Right atrium auricular region (tissue), 2 donors: ENCODE data around the gene CD74. TPM values are rescaled to one million over a fixed set of nuclear protein-coding genes. Genes with fewer than 3 reads are reported as not detected.

Experiments
- DNase-seq: peaks from one replicate; pipeline ENCODE4 v3.0.0-alpha.2; 2019; ENCODE audit warnings: low spot score
- H3K27ac ChIP-seq, 2 donors: fragments of 200-600 bp; sonication (generic); 1 replicate in 1 of 2; 2 replicates in 1 of 2; pipeline ENCODE4 v1.5.1; 2016 to 2019
- H3K27me3 ChIP-seq, 2 donors: fragments of 200-600 bp; sonication (generic); one replicate each; pipeline versions ENCODE4 v1.5.1 to v1.6.0; 2017 to 2019
- H3K36me3 ChIP-seq: fragments of 200-600 bp; sonication (generic); one replicate; pipeline ENCODE4 v1.5.1; 2016
- H3K4me1 ChIP-seq, 2 donors: fragments of 200-600 bp; sonication (generic); one replicate each; pipeline versions ENCODE4 v1.5.1 to v1.6.0; 2017 to 2019
- H3K4me3 ChIP-seq, 2 donors: fragments of 200-600 bp; sonication (generic); 1 replicate in 1 of 2; 2 replicates in 1 of 2; pipeline ENCODE4 v1.5.1; 2017 to 2019; ENCODE audit warnings: mild to moderate bottlenecking in 1 of 2, moderate library complexity in 1 of 2
- H3K9me3 ChIP-seq, 2 donors: fragments of 200-600 bp; sonication (generic); one replicate each; pipeline ENCODE4 v1.5.1; 2019
- CTCF ChIP-seq, 2 donors: fragments of 200-600 bp; sonication (generic); IDR thresholded peaks; one replicate each; pipeline ENCODE4 v1.5.1; 2019; ENCODE audit warnings: antibody characterized with exemption in 2 of 2
- total RNA-seq, 2 donors: library from RNA; depleted of rRNA; stranded (reverse); fragments of >200 nt; gene quantifications; one replicate each; pipeline ENCODE4 v1.1.0, GENCODE V29; 2016

Gene CD74
- total RNA-seq, 2 donors from 2014 or later, result 268 to 424 TPM

DNA sequence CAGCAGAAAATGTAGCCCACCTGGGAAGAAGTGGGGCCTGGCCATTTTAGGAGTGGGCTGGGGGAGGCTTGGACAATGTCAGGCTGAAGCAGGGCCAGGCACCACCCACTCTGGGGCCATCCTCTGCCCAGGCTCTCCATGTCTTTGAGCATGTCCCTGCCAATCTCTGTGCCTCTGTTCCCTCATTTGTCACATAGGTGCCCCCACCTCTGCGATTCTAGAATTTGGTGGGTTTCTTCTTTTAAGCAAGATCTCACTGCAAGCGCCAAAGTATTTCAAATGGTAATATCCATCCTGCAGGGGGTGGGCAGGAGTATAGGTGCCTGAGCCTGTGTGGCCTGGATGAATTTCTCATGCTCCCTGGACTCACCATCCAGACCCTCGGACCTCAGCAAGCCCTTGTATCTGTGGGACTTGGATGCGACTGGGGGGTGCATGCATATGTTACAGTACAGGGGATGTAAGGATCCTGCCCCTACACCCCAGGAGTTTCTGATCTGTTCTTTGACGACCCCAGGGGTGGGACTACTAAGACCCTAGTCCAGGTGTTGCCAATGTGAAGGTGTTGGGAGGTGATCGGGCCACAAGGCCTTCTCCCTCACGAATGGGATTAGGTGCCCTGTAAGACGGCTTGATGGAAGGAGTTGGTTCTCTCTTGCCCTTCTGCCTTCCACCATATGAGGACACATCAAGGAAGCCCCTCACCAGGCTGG, 4.3 kb downstream of the CD74 start:
- H3K4me3 ChIP-seq, result no peak overlapping the region
- TF ChIP-seq CTCF (IDR thresholded peaks at IDR 0.05), result no peak
- no peaks in the 10 kb centered on the region for H3K9me3 ChIP-seq
- H3K4me1 ChIP-seq, result peaks cover 0 to 37% of the 10 kb centered on the region in 2 donors
- no peaks in the 10 kb centered on the region for H3K27me3 ChIP-seq
- H3K27ac ChIP-seq, result peak overlapping the region in 1 of 2 donors; percentile 84
- H3K36me3 ChIP-seq, result no peaks in the 10 kb centered on the region
- DNase-seq, result no peak

DNA sequence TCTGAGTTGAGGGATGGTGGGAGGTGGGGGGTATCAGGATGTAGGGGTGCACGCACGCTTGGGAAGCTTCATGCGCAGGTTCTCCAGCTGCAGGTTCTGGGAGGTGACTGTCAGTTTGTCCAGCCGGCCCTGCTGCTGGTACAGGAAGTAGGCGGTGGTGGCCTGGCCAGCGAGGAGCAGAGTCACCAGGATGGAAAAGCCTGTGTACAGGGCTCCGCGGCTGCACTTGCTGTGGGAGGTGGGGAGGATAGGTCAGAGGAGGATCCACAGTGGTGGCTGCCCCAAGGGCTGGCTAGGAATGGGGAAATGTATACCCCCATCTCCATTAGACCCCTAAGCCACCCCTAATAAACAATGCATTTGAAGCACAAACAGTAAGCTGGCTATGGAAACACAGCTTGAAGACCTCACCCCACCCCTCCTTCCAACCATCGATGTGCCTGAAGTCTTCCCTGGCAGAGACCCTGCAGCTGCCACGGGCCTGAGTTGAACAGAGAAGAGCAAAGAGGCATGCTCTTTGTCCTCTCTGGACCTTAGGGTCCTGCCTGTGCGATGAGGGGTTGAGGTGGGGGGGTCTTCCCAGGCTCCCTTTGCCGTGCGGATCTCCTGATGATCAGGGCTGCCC, 5.5 kb downstream of the CD74 start:
- Histone ChIP-seq H3K4me1 (peaks cover 0 to 26% of the 10 kb centered on the region in 2 donors), H3K4me3 (no peak overlapping the region)

GRCh38 chr5:150406723-150407095, 6.0 kb downstream of the CD74 start:
- Histone ChIP-seq H3K36me3 (peaks cover 8% of the 10 kb centered on the region), H3K4me1 (peaks cover 0 to 26% of the 10 kb centered on the region in 2 donors)
- no peak for DNase-seq

More for the DNA sequence above, 5.5 kb downstream of the CD74 start:
- no peak for TF ChIP-seq CTCF (IDR thresholded peaks at IDR 0.05)
- Histone ChIP-seq H3K36me3 (peaks cover 4% of the 10 kb centered on the region), H3K27ac (no peak overlapping the region), H3K27me3 (no peaks in the 10 kb centered on the region), H3K9me3 (no peaks in the 10 kb centered on the region)
- no peak for DNase-seq

DNA sequence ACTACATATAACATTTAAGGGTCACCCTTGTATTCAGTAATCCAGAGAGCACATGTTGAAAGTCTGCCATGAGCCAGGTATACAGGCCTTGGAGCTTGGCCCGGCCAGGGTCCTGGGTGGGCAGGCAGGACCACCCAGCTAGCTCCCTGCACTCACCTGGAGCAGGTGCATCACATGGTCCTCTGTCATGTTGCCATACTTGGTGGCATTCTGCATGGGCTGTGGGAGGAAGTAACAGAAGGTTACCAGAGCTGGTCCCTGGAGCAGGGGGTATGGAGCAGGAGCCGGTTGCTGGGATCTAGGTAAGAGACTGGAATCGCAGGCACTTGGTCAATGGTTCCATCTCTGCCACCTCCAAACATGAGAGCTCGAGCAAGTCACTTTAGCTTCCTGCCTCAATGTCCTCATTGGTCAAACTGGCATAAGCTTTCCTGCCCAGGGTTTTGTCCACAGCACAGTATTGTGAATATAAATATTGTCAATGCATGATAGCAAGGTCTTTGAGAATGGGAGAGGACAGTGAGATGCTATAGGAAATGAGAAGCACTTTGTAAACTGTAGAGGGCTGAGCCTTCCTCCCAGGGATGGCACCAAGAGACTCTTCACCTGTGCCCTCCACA, 6.5 kb downstream of the CD74 start:
- Histone ChIP-seq H3K4me1 (peaks cover 0 to 31% of the 10 kb centered on the region in 2 donors), H3K27me3 (no peaks in the 10 kb centered on the region), H3K9me3 (no peaks in the 10 kb centered on the region), H3K4me3 (no peak overlapping the region), H3K27ac (no peak overlapping the region), H3K36me3 (peaks cover 9% of the 10 kb centered on the region)
- no peak for TF ChIP-seq CTCF (IDR thresholded peaks at IDR 0.05)
- DNase-seq, result no peak

More at GRCh38 chr5:150406723-150407095, 6.0 kb downstream of the CD74 start:
- Histone ChIP-seq H3K27ac (no peak overlapping the region), H3K9me3 (no peaks in the 10 kb centered on the region), H3K4me3 (no peak overlapping the region), H3K27me3 (no peaks in the 10 kb centered on the region)
- no peak for TF ChIP-seq CTCF (IDR thresholded peaks at IDR 0.05)

DNA sequence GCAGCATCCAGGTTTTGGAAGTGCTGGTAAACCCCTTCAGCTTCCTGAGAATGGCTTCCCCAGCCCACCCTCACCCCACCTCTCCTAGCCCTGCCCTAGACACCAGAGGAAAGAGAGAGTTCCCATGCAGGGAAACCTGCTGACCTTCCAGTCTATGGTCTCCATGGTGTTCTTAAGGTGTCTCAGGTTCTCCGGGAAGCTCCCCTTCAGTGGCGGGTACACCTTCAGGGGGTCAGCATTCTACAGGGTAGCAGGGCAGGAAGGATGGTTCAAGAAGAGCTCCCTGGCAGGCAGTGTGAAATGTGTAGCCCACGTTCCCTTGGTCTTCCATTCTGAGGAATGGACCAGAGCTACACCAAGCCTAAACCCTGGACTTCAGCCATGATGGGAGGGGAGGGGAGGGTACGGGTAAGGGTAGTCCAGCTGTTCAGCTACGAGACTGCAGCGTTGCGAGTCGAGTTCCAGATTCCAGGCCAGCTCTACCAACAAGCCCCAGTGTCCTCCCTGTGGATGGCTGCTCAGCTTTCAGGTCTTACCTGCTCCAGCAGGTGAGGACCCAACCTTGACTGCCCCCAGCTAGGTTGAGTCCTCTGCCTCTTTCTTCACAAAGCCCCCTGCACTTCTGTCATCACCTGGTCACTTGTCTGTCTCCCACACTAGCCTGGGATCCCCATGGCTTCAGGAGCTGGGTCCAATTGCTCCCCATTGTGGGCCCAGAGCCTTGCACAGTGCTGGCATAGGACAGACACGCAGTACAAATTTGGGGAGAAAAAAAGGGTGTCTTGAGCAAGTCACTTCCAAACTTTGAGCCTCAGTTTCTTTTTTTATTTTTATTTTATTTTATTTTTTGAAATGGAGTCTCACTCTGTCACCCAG, 7.5 kb downstream of the CD74 start:
- no peak for DNase-seq
- Histone ChIP-seq H3K4me3 (no peak overlapping the region), H3K9me3 (no peaks in the 10 kb centered on the region), H3K36me3 (peaks cover 18% of the 10 kb centered on the region), H3K27ac (no peak overlapping the region), H3K27me3 (no peaks in the 10 kb centered on the region), H3K4me1 (peaks cover 0 to 33% of the 10 kb centered on the region in 2 donors)
- no peak for TF ChIP-seq CTCF (IDR thresholded peaks at IDR 0.05)
